ENCODE measurements around the gene PRPF4. TPM values are rescaled to one million over a fixed set of nuclear protein-coding genes. Genes with fewer than 3 reads are reported as not detected.

Gene PRPF4
- total RNA-seq, 1 donor from 2014 or later, result 13.2 TPM

- DNase-seq (no peak), ATAC-seq (no peak)
- no peak for TF ChIP-seq CTCF (IDR thresholded peaks at IDR 0.05)
- H3K27me3 ChIP-seq, result no peaks in the 10 kb centered on the region
- intact Hi-C loops (cut with DNase I), result no loop called here
- H3K4me1 ChIP-seq, result peaks cover 10% of the 10 kb centered on the region
- no peak overlapping the region for H3K27ac ChIP-seq
- H3K4me3 ChIP-seq, result no peak overlapping the region
- no peaks in the 10 kb centered on the region for H3K36me3 ChIP-seq
- H3K9me3 ChIP-seq, result no peaks in the 10 kb centered on the region
These were observed 66.4 kb downstream of the PRPF4 start for GRCh38 chr9:113341712-113342410.

Other genes with a start within 250 kb of the PRPF4 start
- gene ZFP37, start 218.9 kb upstream of the PRPF4 start, total RNA-seq, result 2.4 TPM
- 46.9 TPM for gene SLC31A2, start 124.7 kb upstream of the PRPF4 start, total RNA-seq
- gene FKBP15, start 54.4 kb upstream of the PRPF4 start, total RNA-seq, result 60.6 TPM
- 43.4 TPM for gene SLC31A1, start 54.1 kb upstream of the PRPF4 start, total RNA-seq
- 29.5 TPM for gene CDC26, start 86 bp upstream of the PRPF4 start, total RNA-seq
- not detected for gene RNF183, start 27.7 kb downstream of the PRPF4 start, total RNA-seq
- gene WDR31, start 64.6 kb downstream of the PRPF4 start, total RNA-seq, result 2.6 TPM
- gene BSPRY, start 73.9 kb downstream of the PRPF4 start, total RNA-seq, result 10.8 TPM
- gene HDHD3, start 101.3 kb downstream of the PRPF4 start, total RNA-seq, result 10.4 TPM
- 37.7 TPM for gene ALAD, start 125.6 kb downstream of the PRPF4 start, total RNA-seq
- gene POLE3, start 135.0 kb downstream of the PRPF4 start, total RNA-seq, result 31.0 TPM
- not detected for gene C9orf43, start 135.1 kb downstream of the PRPF4 start, total RNA-seq
- 71.1 TPM for gene RGS3, start 188.1 kb downstream of the PRPF4 start, total RNA-seq

Measured in upper lobe of right lung (tissue), 1 donor.